ENCODE measurements around the gene ATP5PD. TPM values are rescaled to one million over a fixed set of nuclear protein-coding genes. Genes with fewer than 3 reads are reported as not detected.
"Not testable (repeated sequence)": the region's sequence is repeated elsewhere in the genome, so short reads cannot be mapped to it uniquely, and the experiment has no call there.

The ATP5PD gene
- total and polyA plus RNA-seq, 2 donors from 2014 or later = 261 to 916 TPM

- Histone ChIP-seq H3K36me3 (ENCODE audit: control insufficient read depth in 2 of 3, insufficient read depth in 3 of 3, low read length in 3 of 3) (no peaks in the 10 kb centered on the region), H3K27me3 (ENCODE audit: control insufficient read depth, insufficient read depth, low read length) (no peaks in the 10 kb centered on the region), H3K4me1 (ENCODE audit: control insufficient read depth in 2 of 3, insufficient read depth in 2 of 3, low read depth in 1 of 3, low read length in 3 of 3) (peaks cover 4 to 16% (median 9%) of the 10 kb centered on the region in 3 donors), H3K27ac (ENCODE audit: low read depth in 2 of 2, low read length in 2 of 2) (no peak overlapping the region), H3K4me3 (ENCODE audit: low read length in 3 of 3) (no peak overlapping the region), H3K9ac (ENCODE audit: low read length in 3 of 3) (no peak overlapping the region), H3K9me3 (ENCODE audit: control insufficient read depth in 2 of 3, insufficient read depth in 1 of 3, low read length in 3 of 3) (no peaks in the 10 kb centered on the region)
- no peak for DNase-seq
- no peak for TF ChIP-seq CTCF (IDR thresholded peaks at IDR 0.05; ENCODE audit: borderline replicate concordance, extremely low read depth, insufficient read depth)
- intact Hi-C loops (cut with DNase I) = no loop called here
- no peak for FAIRE-seq
Measured at GRCh38 chr17:75009139-75009724, 37.5 kb downstream of the ATP5PD start.

GRCh38 chr17:75008373-75008772 is 38.4 kb downstream of the ATP5PD start:
- Histone ChIP-seq H3K27ac (ENCODE audit: low read depth in 2 of 2, low read length in 2 of 2) (no peak overlapping the region), H3K9ac (ENCODE audit: low read length in 3 of 3) (no peak overlapping the region), H3K4me1 (ENCODE audit: control insufficient read depth in 2 of 3, insufficient read depth in 2 of 3, low read depth in 1 of 3, low read length in 3 of 3) (peaks cover under 1 to 13% (median 4%) of the 10 kb centered on the region in 3 donors), H3K27me3 (ENCODE audit: control insufficient read depth, insufficient read depth, low read length) (no peaks in the 10 kb centered on the region), H3K9me3 (ENCODE audit: control insufficient read depth in 2 of 3, insufficient read depth in 1 of 3, low read length in 3 of 3) (no peaks in the 10 kb centered on the region), H3K36me3 (ENCODE audit: control insufficient read depth in 2 of 3, insufficient read depth in 3 of 3, low read length in 3 of 3) (no peaks in the 10 kb centered on the region), H3K4me3 (ENCODE audit: low read length in 3 of 3) (no peak overlapping the region)
- TF ChIP-seq CTCF (IDR thresholded peaks at IDR 0.05; ENCODE audit: borderline replicate concordance, extremely low read depth, insufficient read depth) = no peak
- intact Hi-C loops (cut with DNase I) = no loop called here
- DNase-seq (no peak), FAIRE-seq (no peak)

- intact Hi-C loops (cut with DNase I) = no loop called here
- no peak for FAIRE-seq
Measured at GRCh38 chr17:75006653-75007052, 40.1 kb downstream of the ATP5PD start.

GRCh38 chr17:75006084-75006483 is 40.7 kb downstream of the ATP5PD start:
- H3K27ac ChIP-seq (ENCODE audit: low read depth in 2 of 2, low read length in 2 of 2); H3K27me3 ChIP-seq (ENCODE audit: control insufficient read depth, insufficient read depth, low read length); intact Hi-C loops (cut with DNase I); H3K9ac ChIP-seq (ENCODE audit: low read length in 3 of 3); H3K4me1 ChIP-seq (ENCODE audit: control insufficient read depth in 2 of 3, insufficient read depth in 2 of 3, low read depth in 1 of 3, low read length in 3 of 3); H3K36me3 ChIP-seq (ENCODE audit: control insufficient read depth in 2 of 3, insufficient read depth in 3 of 3, low read length in 3 of 3); FAIRE-seq; H3K4me3 ChIP-seq (ENCODE audit: low read length in 3 of 3); DNase-seq; H3K9me3 ChIP-seq (ENCODE audit: control insufficient read depth in 2 of 3, insufficient read depth in 1 of 3, low read length in 3 of 3): not testable (repeated sequence)

More at GRCh38 chr17:75006653-75007052, 40.1 kb downstream of the ATP5PD start:
- peaks cover 0 to 4% (median 1%) of the 10 kb centered on the region in 3 donors for H3K36me3 ChIP-seq (ENCODE audit: control insufficient read depth in 2 of 3, insufficient read depth in 3 of 3, low read length in 3 of 3)
- no peak overlapping the region for H3K27ac ChIP-seq (ENCODE audit: low read depth in 2 of 2, low read length in 2 of 2)
- no peaks in the 10 kb centered on the region for H3K27me3 ChIP-seq (ENCODE audit: control insufficient read depth, insufficient read depth, low read length)
- no peak for TF ChIP-seq CTCF (IDR thresholded peaks at IDR 0.05; ENCODE audit: borderline replicate concordance, extremely low read depth, insufficient read depth)
- H3K9me3 ChIP-seq (ENCODE audit: control insufficient read depth in 2 of 3, insufficient read depth in 1 of 3, low read length in 3 of 3) = no peaks in the 10 kb centered on the region
- H3K4me1 ChIP-seq (ENCODE audit: control insufficient read depth in 2 of 3, insufficient read depth in 2 of 3, low read depth in 1 of 3, low read length in 3 of 3) = peaks cover 0 to 4% (median 0%) of the 10 kb centered on the region in 3 donors
- no peak overlapping the region for H3K9ac ChIP-seq (ENCODE audit: low read length in 3 of 3)
- no peak for DNase-seq
- H3K4me3 ChIP-seq (ENCODE audit: low read length in 3 of 3) = no peak overlapping the region

All from kidney (tissue), 14 donors.